Measurements from ENCODE around the gene PTTG2. TPM values are rescaled to one million over a fixed set of nuclear protein-coding genes. Genes with fewer than 3 reads are reported as not detected.
"Not testable (repeated sequence)": the region's sequence is repeated elsewhere in the genome, so short reads cannot be mapped to it uniquely, and the experiment has no call there.

Gene PTTG2
- polyA plus RNA-seq (2012; ENCODE audit: missing spikeins), result not detected

GRCh38 chr4:37960098-37960497, at the start of gene PTTG2:
TSS of gene PTTG2 (plus strand) at chr4:37960398. CDS start at chr4:37960435, 37 bp downstream.
- TF ChIP-seq POLR2A (IDR thresholded peaks at IDR 0.05; ENCODE audit: low read depth, low read length) (no peak), TAF1 (IDR thresholded peaks at IDR 0.05; ENCODE audit: borderline replicate concordance, low read depth, low read length) (no peak), POLR2AphosphoS5 (IDR thresholded peaks at IDR 0.05; ENCODE audit: low read depth, low read length) (no peak)
- DNase-seq (ENCODE audit: insufficient read length), result no peak
- FAIRE-seq, result no peak

GRCh38 chr4:37914539-37914938, 45.7 kb upstream of the PTTG2 start:
- no peak for FAIRE-seq
- DNase-seq (ENCODE audit: insufficient read length), result no peak
- TF ChIP-seq POLR2A (IDR thresholded peaks at IDR 0.05; ENCODE audit: low read depth, low read length) (no peak), TAF1 (IDR thresholded peaks at IDR 0.05; ENCODE audit: borderline replicate concordance, low read depth, low read length) (no peak), POLR2AphosphoS5 (IDR thresholded peaks at IDR 0.05; ENCODE audit: low read depth, low read length) (no peak)

GRCh38 chr4:37917388-37917787, 42.8 kb upstream of the PTTG2 start:
- FAIRE-seq (no peak), DNase-seq (ENCODE audit: insufficient read length) (no peak)
- no peak for TF ChIP-seq POLR2AphosphoS5 (IDR thresholded peaks at IDR 0.05; ENCODE audit: low read depth, low read length)
- TF ChIP-seq POLR2A (IDR thresholded peaks at IDR 0.05; ENCODE audit: low read depth, low read length), result no peak
- no peak for TF ChIP-seq TAF1 (IDR thresholded peaks at IDR 0.05; ENCODE audit: borderline replicate concordance, low read depth, low read length)

- FAIRE-seq (no peak), DNase-seq (ENCODE audit: insufficient read length) (no peak)
- no peak for TF ChIP-seq POLR2AphosphoS5 (IDR thresholded peaks at IDR 0.05; ENCODE audit: low read depth, low read length)
- no peak for TF ChIP-seq POLR2A (IDR thresholded peaks at IDR 0.05; ENCODE audit: low read depth, low read length)
- no peak for TF ChIP-seq TAF1 (IDR thresholded peaks at IDR 0.05; ENCODE audit: borderline replicate concordance, low read depth, low read length)
Measured at GRCh38 chr4:37918653-37919052, 41.5 kb upstream of the PTTG2 start.

- TF ChIP-seq TAF1 (IDR thresholded peaks at IDR 0.05; ENCODE audit: borderline replicate concordance, low read depth, low read length), result no peak
- TF ChIP-seq POLR2AphosphoS5 (IDR thresholded peaks at IDR 0.05; ENCODE audit: low read depth, low read length), result no peak
- TF ChIP-seq POLR2A (IDR thresholded peaks at IDR 0.05; ENCODE audit: low read depth, low read length), result no peak
- FAIRE-seq (no peak), DNase-seq (ENCODE audit: insufficient read length) (no peak)
Measured at GRCh38 chr4:37922328-37922727, 37.9 kb upstream of the PTTG2 start.

- FAIRE-seq; DNase-seq (ENCODE audit: insufficient read length): not testable (repeated sequence)
Measured at GRCh38 chr4:37923089-37923488, 37.1 kb upstream of the PTTG2 start.

GRCh38 chr4:37924946-37925345, 35.3 kb upstream of the PTTG2 start:
- TF ChIP-seq POLR2AphosphoS5 (IDR thresholded peaks at IDR 0.05; ENCODE audit: low read depth, low read length), result no peak
- TF ChIP-seq TAF1 (IDR thresholded peaks at IDR 0.05; ENCODE audit: borderline replicate concordance, low read depth, low read length), result no peak
- TF ChIP-seq POLR2A (IDR thresholded peaks at IDR 0.05; ENCODE audit: low read depth, low read length), result no peak
- DNase-seq (ENCODE audit: insufficient read length), result no peak
- FAIRE-seq, result no peak

- DNase-seq (ENCODE audit: insufficient read length) (no peak), FAIRE-seq (no peak)
- TF ChIP-seq POLR2AphosphoS5 (IDR thresholded peaks at IDR 0.05; ENCODE audit: low read depth, low read length), result no peak
- TF ChIP-seq TAF1 (IDR thresholded peaks at IDR 0.05; ENCODE audit: borderline replicate concordance, low read depth, low read length), result no peak
- TF ChIP-seq POLR2A (IDR thresholded peaks at IDR 0.05; ENCODE audit: low read depth, low read length), result no peak
Measured at GRCh38 chr4:37927434-37927833, 32.8 kb upstream of the PTTG2 start.

- FAIRE-seq (no peak), DNase-seq (ENCODE audit: insufficient read length) (no peak)
- TF ChIP-seq POLR2A (IDR thresholded peaks at IDR 0.05; ENCODE audit: low read depth, low read length), result no peak
Measured at GRCh38 chr4:37928426-37929416, 31.5 kb upstream of the PTTG2 start.

GRCh38 chr4:37934096-37934495, 26.1 kb upstream of the PTTG2 start:
- no peak for TF ChIP-seq POLR2AphosphoS5 (IDR thresholded peaks at IDR 0.05; ENCODE audit: low read depth, low read length)
- TF ChIP-seq TAF1 (IDR thresholded peaks at IDR 0.05; ENCODE audit: borderline replicate concordance, low read depth, low read length), result no peak
- no peak for TF ChIP-seq POLR2A (IDR thresholded peaks at IDR 0.05; ENCODE audit: low read depth, low read length)
- FAIRE-seq (no peak), DNase-seq (ENCODE audit: insufficient read length) (no peak)

GRCh38 chr4:37934609-37935008, 25.6 kb upstream of the PTTG2 start:
- FAIRE-seq, result no peak
- TF ChIP-seq POLR2A (IDR thresholded peaks at IDR 0.05; ENCODE audit: low read depth, low read length) (no peak), POLR2AphosphoS5 (IDR thresholded peaks at IDR 0.05; ENCODE audit: low read depth, low read length) (no peak), TAF1 (IDR thresholded peaks at IDR 0.05; ENCODE audit: borderline replicate concordance, low read depth, low read length) (no peak)
- DNase-seq (ENCODE audit: insufficient read length), result no peak

- no peak for FAIRE-seq
- no peak for DNase-seq (ENCODE audit: insufficient read length)
- TF ChIP-seq POLR2A (IDR thresholded peaks at IDR 0.05; ENCODE audit: low read depth, low read length), result no peak
- TF ChIP-seq TAF1 (IDR thresholded peaks at IDR 0.05; ENCODE audit: borderline replicate concordance, low read depth, low read length), result no peak
- TF ChIP-seq POLR2AphosphoS5 (IDR thresholded peaks at IDR 0.05; ENCODE audit: low read depth, low read length), result no peak
Measured at GRCh38 chr4:37935026-37935425, 25.2 kb upstream of the PTTG2 start.

Data from GM12892 (cell line).